Kidney epithelial cell (primary cell): ENCODE results near the gene MTOR. TPM values are rescaled to one million over a fixed set of nuclear protein-coding genes. Genes with fewer than 3 reads are reported as not detected.

Source experiments
- DNase-seq: peaks from one replicate; pipeline ENCODE4 v3.0.0-alpha.2; 2010; ENCODE audit warnings: low read depth
- H3K27me3 ChIP-seq: 2 replicates; pipeline ENCODE4 v1.6.0; 2011; ENCODE audit warnings: low read length; ENCODE audit not compliant: control insufficient read depth, insufficient read depth
- H3K36me3 ChIP-seq: 2 replicates; pipeline ENCODE4 v1.5.1; 2011; ENCODE audit warnings: low read length; ENCODE audit not compliant: control insufficient read depth, insufficient read depth
- H3K4me3 ChIP-seq: 2 replicates; pipeline ENCODE4 v1.5.1; 2011; ENCODE audit warnings: low read depth, mild to moderate bottlenecking, control low read depth, low read length
- total RNA-seq: library from RNA; depleted of rRNA; stranded (reverse); fragments of >200 nt; gene quantifications from 2 replicates; pipeline ENCODE4 v1.2.3, GENCODE V29; 2015
- TF ChIP-seq, protein P1 (sequence below): IDR thresholded peaks from 2 replicates; pipeline ENCODE4 v1.5.1; 2011; ENCODE audit warnings: mild to moderate bottlenecking, moderate library complexity, low read length, control low read depth, inconsistent platforms; ENCODE audit not compliant: insufficient read depth, poor library complexity, severe bottlenecking

Gene MTOR
- total RNA-seq, 1 donor from 2014 or later = 41.3 TPM

DNA sequence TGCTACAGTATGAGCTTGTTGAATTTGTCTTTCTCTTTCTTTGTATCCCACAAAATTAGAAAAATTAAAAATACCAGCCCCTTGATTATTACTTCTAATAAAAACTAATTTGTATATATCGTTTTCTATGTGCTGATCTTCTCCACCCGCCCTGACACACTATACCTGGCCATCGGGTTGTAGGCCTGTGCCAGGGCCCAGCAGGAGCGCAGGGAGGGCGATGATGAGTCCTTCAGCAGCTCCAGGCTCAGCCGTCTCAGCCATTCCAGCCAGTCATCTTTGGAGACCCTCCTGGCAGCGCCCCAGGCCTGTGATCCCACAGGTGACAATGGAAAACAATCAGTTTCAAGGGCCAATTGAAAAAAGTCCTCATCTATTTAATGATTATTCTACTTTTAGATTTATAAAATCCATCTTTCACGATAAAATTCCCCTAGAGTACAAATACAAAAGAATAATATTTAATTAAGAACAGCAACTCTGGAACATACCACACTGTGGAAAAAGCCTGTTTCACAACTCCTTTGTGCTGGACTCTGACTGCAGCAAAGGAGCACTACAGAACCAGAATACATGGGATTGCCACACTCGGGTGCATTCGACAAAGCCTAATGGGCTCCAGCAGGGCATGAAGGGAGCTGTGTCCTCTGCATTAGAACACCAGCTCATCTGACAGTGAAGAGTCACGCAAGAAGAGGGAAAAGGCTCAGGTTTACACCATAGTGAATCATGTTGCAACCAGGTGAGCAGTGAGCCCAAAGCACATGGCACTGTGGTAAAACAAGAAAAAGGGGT, 57.8 kb downstream of the MTOR start:
- H3K4me3 ChIP-seq = no peak overlapping the region
- TF ChIP-seq, protein P1, sequence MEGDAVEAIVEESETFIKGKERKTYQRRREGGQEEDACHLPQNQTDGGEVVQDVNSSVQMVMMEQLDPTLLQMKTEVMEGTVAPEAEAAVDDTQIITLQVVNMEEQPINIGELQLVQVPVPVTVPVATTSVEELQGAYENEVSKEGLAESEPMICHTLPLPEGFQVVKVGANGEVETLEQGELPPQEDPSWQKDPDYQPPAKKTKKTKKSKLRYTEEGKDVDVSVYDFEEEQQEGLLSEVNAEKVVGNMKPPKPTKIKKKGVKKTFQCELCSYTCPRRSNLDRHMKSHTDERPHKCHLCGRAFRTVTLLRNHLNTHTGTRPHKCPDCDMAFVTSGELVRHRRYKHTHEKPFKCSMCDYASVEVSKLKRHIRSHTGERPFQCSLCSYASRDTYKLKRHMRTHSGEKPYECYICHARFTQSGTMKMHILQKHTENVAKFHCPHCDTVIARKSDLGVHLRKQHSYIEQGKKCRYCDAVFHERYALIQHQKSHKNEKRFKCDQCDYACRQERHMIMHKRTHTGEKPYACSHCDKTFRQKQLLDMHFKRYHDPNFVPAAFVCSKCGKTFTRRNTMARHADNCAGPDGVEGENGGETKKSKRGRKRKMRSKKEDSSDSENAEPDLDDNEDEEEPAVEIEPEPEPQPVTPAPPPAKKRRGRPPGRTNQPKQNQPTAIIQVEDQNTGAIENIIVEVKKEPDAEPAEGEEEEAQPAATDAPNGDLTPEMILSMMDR = no peak
- DNase-seq = no peak
- no peaks in the 10 kb centered on the region for H3K27me3 ChIP-seq
- H3K36me3 ChIP-seq = no peaks in the 10 kb centered on the region

DNA sequence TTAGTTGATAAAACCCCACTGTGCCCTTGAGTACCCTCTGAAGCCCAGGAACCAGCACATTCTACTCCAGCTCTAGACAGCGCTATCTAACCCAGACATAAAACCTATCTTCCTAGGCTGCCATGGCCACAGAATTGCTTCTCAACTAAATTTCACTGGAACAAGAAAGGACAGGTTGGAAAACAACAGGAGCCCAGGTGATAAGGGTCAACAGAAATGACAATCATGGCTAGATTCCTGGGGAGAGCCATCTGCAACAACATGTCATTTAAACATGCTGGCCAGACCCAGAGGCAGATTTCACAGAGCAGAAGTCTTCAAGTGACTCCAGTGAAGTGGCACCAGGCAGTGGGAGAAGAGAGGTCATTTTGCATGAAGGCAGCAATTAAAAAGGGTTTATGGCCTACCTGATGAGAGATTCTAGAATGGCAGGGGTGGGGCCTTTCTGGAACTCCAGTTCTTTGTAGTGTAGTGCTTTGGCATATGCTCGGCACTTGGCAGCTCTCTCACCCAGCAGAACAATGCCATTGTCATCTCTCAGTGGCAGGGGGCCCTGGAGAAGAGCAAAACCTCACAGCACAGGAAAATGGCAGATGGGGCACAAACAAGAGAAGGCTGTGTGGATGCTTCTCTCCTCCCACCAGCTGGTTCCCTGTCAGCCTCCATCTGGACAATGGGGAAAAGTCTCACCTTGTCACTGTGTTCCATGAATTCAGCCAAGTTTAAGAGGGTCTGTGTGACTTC, 63.3 kb downstream of the MTOR start:
- no peaks in the 10 kb centered on the region for H3K36me3 ChIP-seq
- H3K4me3 ChIP-seq = no peak overlapping the region
- H3K27me3 ChIP-seq = no peaks in the 10 kb centered on the region
- TF ChIP-seq, protein P1 = no peak
- no peak for DNase-seq

DNA sequence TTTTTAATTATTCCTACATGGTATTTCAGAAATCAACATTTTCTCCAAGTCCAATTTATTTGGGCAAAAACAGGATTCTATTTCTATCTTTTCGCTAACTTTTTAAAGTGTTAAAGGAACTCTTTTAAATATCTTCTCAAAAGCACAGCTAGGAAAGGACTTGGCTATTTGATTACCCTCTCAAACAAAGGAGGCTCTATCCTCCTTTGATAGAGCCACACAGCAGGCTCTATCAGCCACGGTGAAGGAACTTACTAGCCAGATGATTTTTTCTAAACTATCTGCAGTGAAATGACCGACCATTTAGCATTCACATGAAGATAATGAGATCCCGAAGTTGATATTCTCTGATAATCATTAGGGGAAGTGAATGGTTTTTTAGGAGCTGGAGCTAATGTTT, 64.1 kb downstream of the MTOR start:
- TF ChIP-seq, protein P1 = no peak
- Histone ChIP-seq H3K36me3 (peaks cover 2% of the 10 kb centered on the region), H3K27me3 (no peaks in the 10 kb centered on the region), H3K4me3 (no peak overlapping the region)
- DNase-seq = no peak

DNA sequence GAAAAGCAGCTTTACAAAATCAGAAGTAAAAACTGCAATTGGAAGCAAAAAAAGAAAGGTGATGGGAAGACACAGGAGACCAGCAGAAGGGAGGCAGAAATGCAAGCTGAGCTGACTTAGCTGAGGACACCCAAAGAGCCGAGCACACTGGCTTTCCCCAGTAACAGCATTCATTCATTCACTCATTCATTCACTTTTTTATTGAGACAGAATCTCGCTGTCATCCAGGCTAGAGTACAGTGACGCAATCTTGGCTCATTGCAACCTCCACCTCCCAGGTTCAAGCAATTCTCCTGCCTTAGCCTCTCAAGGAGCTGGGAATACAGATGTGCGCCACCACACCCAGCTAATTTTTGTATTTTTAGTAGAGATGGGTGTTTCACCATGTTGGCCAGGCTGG, 65.0 kb downstream of the MTOR start:
- H3K27me3 ChIP-seq = no peaks in the 10 kb centered on the region
- no peak for DNase-seq
- H3K36me3 ChIP-seq = peaks cover 2% of the 10 kb centered on the region
- H3K4me3 ChIP-seq = no peak overlapping the region
- TF ChIP-seq, protein P1 = no peak

DNA sequence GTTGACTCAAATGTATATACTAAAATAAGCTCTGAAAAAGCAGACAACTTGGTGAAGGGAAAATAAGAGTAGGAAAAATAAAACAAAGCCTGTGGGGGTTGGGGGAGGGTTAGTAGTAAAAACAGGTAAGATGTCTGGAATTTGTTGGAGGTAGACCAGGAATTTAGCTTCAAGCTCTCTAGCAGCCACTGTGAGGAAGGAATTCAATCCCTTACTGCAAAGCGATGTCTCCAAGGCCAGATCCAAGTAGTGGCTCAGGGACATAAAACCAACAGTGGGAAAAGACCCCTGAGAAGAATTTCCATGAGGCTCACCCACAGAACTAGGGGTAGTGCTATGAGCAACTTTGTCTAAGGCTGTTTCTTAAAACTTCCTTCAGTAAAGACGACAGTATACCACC, 65.4 kb downstream of the MTOR start:
- H3K4me3 ChIP-seq = no peak overlapping the region
- TF ChIP-seq, protein P1 = no peak
- H3K36me3 ChIP-seq = peaks cover 2% of the 10 kb centered on the region
- H3K27me3 ChIP-seq = no peaks in the 10 kb centered on the region
- DNase-seq = no peak
